RWPE2 (cell line): Measurements from ENCODE around the gene CYB5A.

Experiments used
- ATAC-seq: fragments of 200-7000 bp; cut with Tn5 transposase; 3 replicates; pipeline ENCODE4 v1.9.1; 2021; ENCODE audit warnings: low read depth
- DNase-seq: peaks from one replicate; pipeline ENCODE4 v3.0.0-alpha.2; 2020; ENCODE audit warnings: low spot score
- H3K27ac ChIP-seq: fragments of 450-650 bp; 2 replicates; pipeline ENCODE4 v1.5.1; 2017; ENCODE audit warnings: mild to moderate bottlenecking; ENCODE audit not compliant: poor library complexity, severe bottlenecking
- H3K27me3 ChIP-seq: fragments of 250-450 bp; sonication (Bioruptor Pico); 2 replicates; pipeline ENCODE4 v1.5.1; 2021; ENCODE audit warnings: mild to moderate bottlenecking, moderate library complexity; ENCODE audit not compliant: insufficient read depth, poor library complexity, severe bottlenecking
- H3K36me3 ChIP-seq: fragments of 250-450 bp; sonication (Bioruptor Pico); 2 replicates; pipeline ENCODE4 v1.5.1; 2020; ENCODE audit warnings: low read depth, mild to moderate bottlenecking, moderate library complexity
- H3K4me1 ChIP-seq: fragments of 250-450 bp; sonication (Bioruptor Pico); 2 replicates; pipeline ENCODE4 v1.5.1; 2021; ENCODE audit warnings: mild to moderate bottlenecking, moderate library complexity; ENCODE audit not compliant: insufficient read depth, poor library complexity, severe bottlenecking
- H3K4me3 ChIP-seq: fragments of 250-450 bp; sonication (Bioruptor Pico); 2 replicates; pipeline ENCODE4 v1.5.1; 2021; ENCODE audit warnings: mild to moderate bottlenecking, moderate library complexity; ENCODE audit not compliant: severe bottlenecking
- H3K9me3 ChIP-seq: fragments of 250-450 bp; sonication (Bioruptor Pico); 2 replicates; pipeline ENCODE4 v1.5.1; 2021; ENCODE audit warnings: mild to moderate bottlenecking, moderate library complexity; ENCODE audit not compliant: severe bottlenecking
- CTCF ChIP-seq: fragments of 450-650 bp; IDR thresholded peaks from one replicate; pipeline ENCODE4 v1.5.1; 2017; ENCODE audit warnings: mild to moderate bottlenecking, moderate library complexity; ENCODE audit not compliant: poor library complexity, severe bottlenecking

Gene CYB5A

GRCh38 chr18:74311000-74311399 is 19.2 kb upstream of the CYB5A start:
- Histone ChIP-seq H3K27me3 (no peaks in the 10 kb centered on the region), H3K4me1 (peaks cover 6% of the 10 kb centered on the region), H3K9me3 (no peaks in the 10 kb centered on the region), H3K36me3 (no peaks in the 10 kb centered on the region), H3K4me3 (no peak overlapping the region), H3K27ac (no peak overlapping the region)
- DNase-seq (no peak), ATAC-seq (no peak)
- TF ChIP-seq CTCF: no peak

- peak; percentile 66 for TF ChIP-seq CTCF
- no peaks in the 10 kb centered on the region for H3K27me3 ChIP-seq
- no peak overlapping the region for H3K27ac ChIP-seq
- peak; percentile 100 for ATAC-seq
- peaks cover 6% of the 10 kb centered on the region for H3K4me1 ChIP-seq
- H3K9me3 ChIP-seq: no peaks in the 10 kb centered on the region
- no peak overlapping the region for H3K4me3 ChIP-seq
- H3K36me3 ChIP-seq: no peaks in the 10 kb centered on the region
- no peak for DNase-seq
Observed at GRCh38 chr18:74310411-74310810, 18.6 kb upstream of the CYB5A start.

GRCh38 chr18:74303936-74304335 is 12.2 kb upstream of the CYB5A start:
- Histone ChIP-seq H3K27ac (no peak overlapping the region), H3K9me3 (no peaks in the 10 kb centered on the region), H3K4me1 (no peaks in the 10 kb centered on the region), H3K36me3 (no peaks in the 10 kb centered on the region), H3K4me3 (no peak overlapping the region), H3K27me3 (no peaks in the 10 kb centered on the region)
- TF ChIP-seq CTCF: no peak
- ATAC-seq: peak; percentile 79
- no peak for DNase-seq

- no peak for TF ChIP-seq CTCF
- no peak for ATAC-seq
- no peak for DNase-seq
- H3K27me3 ChIP-seq: no peaks in the 10 kb centered on the region
- no peak overlapping the region for H3K27ac ChIP-seq
- no peaks in the 10 kb centered on the region for H3K9me3 ChIP-seq
- H3K36me3 ChIP-seq: no peaks in the 10 kb centered on the region
- no peaks in the 10 kb centered on the region for H3K4me1 ChIP-seq
- no peak overlapping the region for H3K4me3 ChIP-seq
Observed at GRCh38 chr18:74303306-74303705, 11.5 kb upstream of the CYB5A start.

GRCh38 chr18:74299746-74300145 is 8.0 kb upstream of the CYB5A start:
- no peak for TF ChIP-seq CTCF
- Histone ChIP-seq H3K36me3 (no peaks in the 10 kb centered on the region), H3K27ac (no peak overlapping the region), H3K9me3 (no peaks in the 10 kb centered on the region), H3K4me3 (no peak overlapping the region), H3K27me3 (no peaks in the 10 kb centered on the region), H3K4me1 (no peaks in the 10 kb centered on the region)
- DNase-seq: no peak
- no peak for ATAC-seq
